SK-N-SH treated with all-trans-retinoic acid at 6 μM for 48 hours (cell line): ENCODE measurements around the gene SNX30.

Experiments
- ISL1 ChIP-seq: fragments of 250-450 bp; sonication (Bioruptor Pico); IDR thresholded peaks from 2 replicates; pipeline ENCODE4 v2.1.2; 2022; ENCODE audit warnings: mild to moderate bottlenecking, moderate library complexity
- TOX ChIP-seq: fragments of 250-450 bp; sonication (Bioruptor Pico); IDR thresholded peaks from 2 replicates; pipeline ENCODE4 v1.8.0; 2021; ENCODE audit warnings: mild to moderate bottlenecking, moderate library complexity, borderline replicate concordance
- ZC3H10 ChIP-seq: fragments of 250-450 bp; sonication (Bioruptor Pico); IDR thresholded peaks from 2 replicates; pipeline ENCODE4 v1.5.1; 2021; ENCODE audit warnings: mild to moderate bottlenecking, moderate library complexity
- ZFP3 ChIP-seq: fragments of 250-450 bp; sonication (Bioruptor Pico); IDR thresholded peaks from 2 replicates; pipeline ENCODE4 v1.5.0; 2020; ENCODE audit warnings: mild to moderate bottlenecking, moderate library complexity
- ZNF70 ChIP-seq: fragments of 450-650 bp; formaldehyde crosslinking; IDR thresholded peaks from 2 replicates; pipeline ENCODE4 v1.5.0; 2020; ENCODE audit warnings: mild to moderate bottlenecking, moderate library complexity
- TF ChIP-seq, protein P1 (sequence below): fragments of 250-450 bp; sonication (Bioruptor Pico); IDR thresholded peaks from 2 replicates; pipeline ENCODE4 v1.5.0; 2020; ENCODE audit warnings: mild to moderate bottlenecking, moderate library complexity

DNA sequence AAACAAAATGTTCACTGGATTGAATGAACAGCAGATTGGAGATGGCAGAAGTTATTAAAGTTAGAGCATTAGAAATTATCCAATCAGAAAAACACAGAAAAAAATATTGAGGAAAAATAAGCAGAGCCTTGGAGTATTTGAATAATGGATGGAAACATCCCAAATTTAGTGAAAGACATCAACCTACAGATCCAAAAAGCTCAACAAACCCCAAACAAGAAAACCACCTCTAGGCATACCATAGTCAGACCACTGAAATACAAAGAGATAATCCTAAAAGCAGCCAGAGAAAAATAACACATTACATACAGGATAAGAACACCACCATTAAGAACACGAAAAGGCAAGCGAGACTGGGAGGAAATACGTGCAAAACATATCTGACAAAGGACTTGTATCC, 37.9 kb upstream of the SNX30 start:
- TF ChIP-seq ZNF70 (CRISPR knock-in tag), result no peak
- no peak for TF ChIP-seq ISL1 (CRISPR knock-in tag)
- TF ChIP-seq, protein P1, sequence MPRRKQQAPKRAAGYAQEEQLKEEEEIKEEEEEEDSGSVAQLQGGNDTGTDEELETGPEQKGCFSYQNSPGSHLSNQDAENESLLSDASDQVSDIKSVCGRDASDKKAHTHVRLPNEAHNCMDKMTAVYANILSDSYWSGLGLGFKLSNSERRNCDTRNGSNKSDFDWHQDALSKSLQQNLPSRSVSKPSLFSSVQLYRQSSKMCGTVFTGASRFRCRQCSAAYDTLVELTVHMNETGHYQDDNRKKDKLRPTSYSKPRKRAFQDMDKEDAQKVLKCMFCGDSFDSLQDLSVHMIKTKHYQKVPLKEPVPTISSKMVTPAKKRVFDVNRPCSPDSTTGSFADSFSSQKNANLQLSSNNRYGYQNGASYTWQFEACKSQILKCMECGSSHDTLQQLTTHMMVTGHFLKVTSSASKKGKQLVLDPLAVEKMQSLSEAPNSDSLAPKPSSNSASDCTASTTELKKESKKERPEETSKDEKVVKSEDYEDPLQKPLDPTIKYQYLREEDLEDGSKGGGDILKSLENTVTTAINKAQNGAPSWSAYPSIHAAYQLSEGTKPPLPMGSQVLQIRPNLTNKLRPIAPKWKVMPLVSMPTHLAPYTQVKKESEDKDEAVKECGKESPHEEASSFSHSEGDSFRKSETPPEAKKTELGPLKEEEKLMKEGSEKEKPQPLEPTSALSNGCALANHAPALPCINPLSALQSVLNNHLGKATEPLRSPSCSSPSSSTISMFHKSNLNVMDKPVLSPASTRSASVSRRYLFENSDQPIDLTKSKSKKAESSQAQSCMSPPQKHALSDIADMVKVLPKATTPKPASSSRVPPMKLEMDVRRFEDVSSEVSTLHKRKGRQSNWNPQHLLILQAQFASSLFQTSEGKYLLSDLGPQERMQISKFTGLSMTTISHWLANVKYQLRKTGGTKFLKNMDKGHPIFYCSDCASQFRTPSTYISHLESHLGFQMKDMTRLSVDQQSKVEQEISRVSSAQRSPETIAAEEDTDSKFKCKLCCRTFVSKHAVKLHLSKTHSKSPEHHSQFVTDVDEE, result no peak
- no peak for TF ChIP-seq ZFP3 (CRISPR knock-in tag)
- no peak for TF ChIP-seq TOX (CRISPR knock-in tag)
- TF ChIP-seq ZC3H10 (CRISPR knock-in tag), result no peak
